WI38 (cell line): ENCODE results near the gene POLDIP2.

Experiments used
- H3K4me3 ChIP-seq: 2 replicates; pipeline ENCODE4 v1.5.1; 2011; ENCODE audit warnings: low read depth, mild to moderate bottlenecking, control low read depth, low read length
- CTCF ChIP-seq: IDR thresholded peaks from 2 replicates; pipeline ENCODE4 v1.5.1; 2012; ENCODE audit warnings: low read depth, mild to moderate bottlenecking, control low read depth, low read length

The POLDIP2 gene

GRCh38 chr17:28334666-28335200 lies 22.6 kb downstream of the POLDIP2 start:
- H3K4me3 ChIP-seq: peak overlapping the region; percentile 99
- no peak for TF ChIP-seq CTCF

GRCh38 chr17:28334171-28334570 lies 23.2 kb downstream of the POLDIP2 start:
- peak overlapping the region; percentile 99 for H3K4me3 ChIP-seq
- no peak for TF ChIP-seq CTCF

- H3K4me3 ChIP-seq: no peak overlapping the region
- no peak for TF ChIP-seq CTCF
These were observed 24.1 kb downstream of the POLDIP2 start for GRCh38 chr17:28333083-28333746.

- TF ChIP-seq CTCF: no peak
- no peak overlapping the region for H3K4me3 ChIP-seq
These were observed 25.4 kb downstream of the POLDIP2 start for GRCh38 chr17:28331891-28332420.

- no peak for TF ChIP-seq CTCF
- no peak overlapping the region for H3K4me3 ChIP-seq
These were observed 26.7 kb downstream of the POLDIP2 start for GRCh38 chr17:28330671-28331070.

- no peak for TF ChIP-seq CTCF
- H3K4me3 ChIP-seq: no peak overlapping the region
These were observed 29.0 kb downstream of the POLDIP2 start for GRCh38 chr17:28328325-28328724.

GRCh38 chr17:28327709-28328108 lies 29.6 kb downstream of the POLDIP2 start:
- H3K4me3 ChIP-seq: no peak overlapping the region
- no peak for TF ChIP-seq CTCF
